K562 treated with DMSO at 1 percent for 48 hours (cell line): ENCODE data around the gene UMODL1. TPM values are rescaled to one million over a fixed set of nuclear protein-coding genes. Genes with fewer than 3 reads are reported as not detected.

Experiments used
- total RNA-seq: library from RNA; unstranded; fragments of 300-600 nt; gene quantifications from 2 replicates; pipeline ENCODE4 v1.2.3, GENCODE V29; 2022; ENCODE audit warnings: low replicate concordance; ENCODE audit errors: extremely low read depth

The UMODL1 gene
- total RNA-seq: not detected in 2 replicates

DNA sequence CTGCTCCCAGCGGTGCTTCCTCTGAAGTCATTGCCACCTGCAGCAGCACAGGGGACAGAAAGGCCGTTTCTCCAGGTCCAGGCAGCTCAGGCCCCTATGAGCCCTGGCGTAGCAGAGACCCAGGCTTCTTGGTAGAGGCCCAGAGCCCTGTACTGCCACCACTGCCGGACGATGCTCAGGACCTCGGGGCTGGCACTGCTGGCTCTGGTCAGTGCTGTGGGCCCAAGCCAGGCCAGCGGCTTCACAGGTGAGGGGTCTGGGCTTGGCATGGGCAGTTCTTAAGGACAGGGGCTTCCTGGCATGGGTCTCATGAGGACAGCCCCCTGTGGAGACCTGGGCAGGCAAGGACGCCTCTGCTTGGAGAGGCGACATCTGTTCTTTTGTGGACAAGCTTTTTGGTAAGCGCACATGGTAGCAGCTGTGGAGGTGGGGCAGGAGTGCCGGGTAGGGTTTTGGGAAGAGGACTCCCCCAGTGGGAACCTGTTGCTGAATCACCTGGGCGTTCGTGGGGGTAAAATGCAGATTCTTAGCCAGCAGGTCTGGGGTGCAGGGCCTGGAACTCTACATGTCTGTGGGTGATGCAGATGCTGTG is at the start of gene UMODL1:
TSS of gene UMODL1 (plus strand) at position 172 of the 592 bp plus-strand sequence. CDS start at position 172, 0 bp downstream.

Other genes with a start within 250 kb of the UMODL1 start
- not detected in 2 replicates for gene PRDM15, start 192.0 kb upstream of the UMODL1 start, total RNA-seq
- gene C2CD2, start 117.3 kb upstream of the UMODL1 start, total RNA-seq: not detected in 2 replicates
- gene ZBTB21, start 61.0 kb upstream of the UMODL1 start, total RNA-seq: not detected in 2 replicates
- not detected in 2 replicates for gene ABCG1, start 147.8 kb downstream of the UMODL1 start, total RNA-seq
- gene TFF3, start 244.1 kb downstream of the UMODL1 start, total RNA-seq: not detected in 2 replicates